ENCODE measurements around the gene BICRA. TPM values are rescaled to one million over a fixed set of nuclear protein-coding genes. Genes with fewer than 3 reads are reported as not detected.

BICRA gene
- total and polyA plus RNA-seq, 2 of the 8 experiments (the other 6 are each of a cell fraction or from before 2014, with no cell fraction given): 1.5 to 29.2 TPM

DNA sequence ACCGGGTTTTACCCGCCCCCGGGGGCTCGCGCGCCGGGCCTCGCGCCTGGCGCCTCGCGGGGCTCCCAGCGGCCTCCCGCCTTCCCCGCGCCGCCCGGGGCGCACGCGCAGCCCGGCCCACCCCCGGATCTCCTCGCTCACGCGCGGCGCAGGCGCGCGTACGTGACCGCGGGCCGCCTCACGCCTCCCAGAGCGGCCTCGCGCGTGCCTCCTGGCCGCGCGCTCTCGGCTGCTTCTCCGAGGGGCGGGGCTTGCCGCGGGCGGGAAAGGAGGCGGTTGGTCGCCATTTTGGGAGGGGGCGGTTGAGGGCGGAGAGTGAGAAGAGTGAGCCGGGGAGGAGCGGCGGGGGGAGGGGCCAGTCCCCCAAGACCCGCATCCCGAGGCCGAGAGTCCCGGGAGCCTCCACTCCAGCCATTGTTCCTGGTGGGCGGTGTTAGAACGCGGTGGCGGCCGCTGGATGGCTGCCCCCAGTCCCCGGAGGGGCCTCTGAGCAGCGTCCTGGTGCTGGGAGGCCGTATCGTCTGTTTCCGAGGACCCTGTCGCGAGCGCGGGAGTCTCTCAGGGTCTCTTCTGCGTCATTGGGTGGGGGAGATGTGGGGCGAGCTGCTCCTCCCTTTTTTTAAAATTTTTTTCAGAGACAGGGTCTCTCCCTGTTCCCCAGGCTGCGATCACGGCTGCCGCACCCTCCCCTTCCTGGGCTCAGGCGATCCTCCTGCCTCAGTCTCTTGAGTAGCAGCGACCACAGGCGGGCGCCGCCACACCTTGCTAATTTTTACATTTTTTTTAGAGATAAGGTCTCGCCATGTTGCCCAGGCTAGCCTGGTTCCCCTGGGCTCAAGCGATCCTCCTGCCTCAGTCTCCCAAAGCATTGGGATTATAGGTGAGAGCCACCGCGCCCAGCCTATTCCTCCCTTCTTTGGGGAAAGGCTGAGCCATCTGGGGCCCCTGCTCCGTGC is 35.6 kb upstream of the BICRA start, which contains the start of gene ZNF541:
TSS of gene ZNF541 (minus strand) at position 78 of the 956 bp plus-strand sequence. CDS start 17,292 bp downstream, outside the sequence.
- H2AK5ac ChIP-seq (ENCODE audit: low read depth, low read length): no peak within 1 kb of the TSS
- no peaks in the 10 kb centered on the region for H4K20me1 ChIP-seq (replicated peaks in 1 of 2; ENCODE audit: control insufficient read depth in 1 of 2, insufficient read depth in 2 of 2, low read length in 2 of 2)
- peaks cover 0 to 3% (median 1%) of the 10 kb centered on the region in 4 experiments; a peak in 2 of 7 replicates for H3K4me1 ChIP-seq (replicated peaks in 1 of 4; ENCODE audit: control insufficient read depth in 3 of 4, insufficient read depth in 4 of 4, low read length in 3 of 4)
- H3K79me2 ChIP-seq (ENCODE audit: control insufficient read depth in 1 of 2, insufficient read depth in 2 of 2, low read length in 2 of 2): no peaks in the 10 kb centered on the region
- POLR2A ChIA-PET (ENCODE audit: partially characterized antibody): interaction anchor here (0.5 to 1.0 kb wide), 3 partner anchors 10 to 170 kb away, joined by 3 to 4 read pairs (median 3); no protein-coding TSS in a partner anchor
- H3K4me3 ChIP-seq (ENCODE audit: extremely low read depth in 1 of 4, insufficient read depth in 2 of 4, low read depth in 3 of 4, low read length in 4 of 4): no peak within 1 kb of the TSS
- CTCF ChIA-PET (ENCODE audit: partially characterized antibody): interaction anchor here (1.0 kb wide), 1 partner anchor 16 kb away, joined by 4 read pairs; no protein-coding TSS in a partner anchor
- no peaks in the 10 kb centered on the region for H3K9me3 ChIP-seq (ENCODE audit: insufficient read depth in 2 of 2, low read depth in 1 of 2, low read length in 1 of 2)
- DNase-seq (ENCODE audit: low read depth in 1 of 2, low spot score in 2 of 2) (no peak), FAIRE-seq (no peak)
- no peak within 1 kb of the TSS for H3K4me2 ChIP-seq (ENCODE audit: insufficient read depth in 1 of 2, low read depth in 2 of 2, low read length in 2 of 2)
- no peak within 1 kb of the TSS for H3K23ac ChIP-seq (ENCODE audit: insufficient read length)
- WGBS, 2 experiments (ENCODE audit: extremely low coverage in 1 of 2, insufficient coverage in 1 of 2, insufficient read length in 1 of 2, insufficient replicate concordance in 2 of 2, low coverage in 1 of 2, low lambda C conversion rate in 2 of 2, missing lambda C conversion rate in 1 of 2): 95% methylated on average over 14 of the region's 89 CpGs; no CpG with 5 or more reads in 1 of the 2 experiments
- no peak within 1 kb of the TSS for H2BK20ac ChIP-seq (ENCODE audit: low read length)
- no peak within 1 kb of the TSS for H4K5ac ChIP-seq (ENCODE audit: insufficient read length, low read depth, low read length)
- H3K56ac ChIP-seq (replicated peaks; ENCODE audit: insufficient read length, low read depth, low read length): no peak within 1 kb of the TSS
- no peak within 1 kb of the TSS for H3K4ac ChIP-seq (replicated peaks; ENCODE audit: insufficient read length, low read depth, low read length)
- H3K18ac ChIP-seq (ENCODE audit: extremely low read depth, low read length): no peak within 1 kb of the TSS; the same call in 1 of the 2 replicates
- no peaks in the 10 kb centered on the region for H3K27me3 ChIP-seq (replicated peaks in 1 of 4; ENCODE audit: control insufficient read depth in 3 of 4, extremely low read depth in 1 of 4, insufficient read depth in 3 of 4, low read length in 3 of 4)
- no peaks in the 10 kb centered on the region for H3K23me2 ChIP-seq (ENCODE audit: low read depth, low read length)
- peak within 1 kb of the TSS; percentile 82; the same call in 1 of the 2 replicates for H4K8ac ChIP-seq (ENCODE audit: extremely low read depth, insufficient read depth, low read length)
- no peak within 1 kb of the TSS for H2BK15ac ChIP-seq (ENCODE audit: low read length)
- no peak within 1 kb of the TSS for H3K27ac ChIP-seq (ENCODE audit: low read depth, low read length)
- H2BK5ac ChIP-seq (ENCODE audit: low read depth, low read length): no peak within 1 kb of the TSS
- H2BK12ac ChIP-seq (ENCODE audit: low read depth, low read length): no peak within 1 kb of the TSS
- H3K14ac ChIP-seq (ENCODE audit: insufficient read length): no peak within 1 kb of the TSS
- H3K9ac ChIP-seq (replicated peaks in 1 of 4; ENCODE audit: extremely low read depth in 1 of 4, low read depth in 3 of 4, low read length in 3 of 4): no peak within 1 kb of the TSS
- H4K91ac ChIP-seq (replicated peaks; ENCODE audit: insufficient read length, low read length): no peak within 1 kb of the TSS
- H3K36me3 ChIP-seq (ENCODE audit: control insufficient read depth in 2 of 4, insufficient read depth in 4 of 4, low read length in 3 of 4): no peaks in the 10 kb centered on the region
- H2BK120ac ChIP-seq (replicated peaks; ENCODE audit: low read depth, low read length): no peak within 1 kb of the TSS
- no peaks in the 10 kb centered on the region for H3K79me1 ChIP-seq (ENCODE audit: low read depth, low read length)
- peak within 1 kb of the TSS; percentile 54; the same call in 1 of the 2 replicates for H2AFZ ChIP-seq (ENCODE audit: low read length)
- TF ChIP-seq ASH2L (IDR thresholded peaks at IDR 0.05; ENCODE audit: low read length) (no peak), CTBP2 (IDR thresholded peaks at IDR 0.05; ENCODE audit: borderline replicate concordance, insufficient read depth, insufficient read length, low read length) (no peak), EP300 (IDR thresholded peaks at IDR 0.05; ENCODE audit: borderline replicate concordance in 1 of 2, low read depth in 2 of 2, low read length in 2 of 2) (no peak), EGR1 (IDR thresholded peaks at IDR 0.05; ENCODE audit: borderline replicate concordance, low read depth, low read length) (no peak), CREB1 (IDR thresholded peaks at IDR 0.05) (no peak), POLR2A (IDR thresholded peaks at IDR 0.05; ENCODE audit: control extremely low read depth in 1 of 2, low read depth in 2 of 2, low read length in 2 of 2) (no peak), CBX8 (IDR thresholded peaks at IDR 0.05; ENCODE audit: borderline replicate concordance, low read depth, low read length) (no peak)
- TF ChIP-seq, protein P1, sequence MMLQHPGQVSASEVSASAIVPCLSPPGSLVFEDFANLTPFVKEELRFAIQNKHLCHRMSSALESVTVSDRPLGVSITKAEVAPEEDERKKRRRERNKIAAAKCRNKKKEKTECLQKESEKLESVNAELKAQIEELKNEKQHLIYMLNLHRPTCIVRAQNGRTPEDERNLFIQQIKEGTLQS (IDR thresholded peaks at IDR 0.05; ENCODE audit: insufficient read depth, low read depth, low read length): no peak
- TF ChIP-seq, protein P2, sequence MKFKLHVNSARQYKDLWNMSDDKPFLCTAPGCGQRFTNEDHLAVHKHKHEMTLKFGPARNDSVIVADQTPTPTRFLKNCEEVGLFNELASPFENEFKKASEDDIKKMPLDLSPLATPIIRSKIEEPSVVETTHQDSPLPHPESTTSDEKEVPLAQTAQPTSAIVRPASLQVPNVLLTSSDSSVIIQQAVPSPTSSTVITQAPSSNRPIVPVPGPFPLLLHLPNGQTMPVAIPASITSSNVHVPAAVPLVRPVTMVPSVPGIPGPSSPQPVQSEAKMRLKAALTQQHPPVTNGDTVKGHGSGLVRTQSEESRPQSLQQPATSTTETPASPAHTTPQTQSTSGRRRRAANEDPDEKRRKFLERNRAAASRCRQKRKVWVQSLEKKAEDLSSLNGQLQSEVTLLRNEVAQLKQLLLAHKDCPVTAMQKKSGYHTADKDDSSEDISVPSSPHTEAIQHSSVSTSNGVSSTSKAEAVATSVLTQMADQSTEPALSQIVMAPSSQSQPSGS (IDR thresholded peaks at IDR 0.05; ENCODE audit: low read length): no peak

Measured in H1 (cell line).